Measurements from ENCODE around the gene MRPL10. TPM values are rescaled to one million over a fixed set of nuclear protein-coding genes. Genes with fewer than 3 reads are reported as not detected.

The MRPL10 gene
- total RNA-seq, 2 donors from 2014 or later, result 68.7 to 84.1 TPM

GRCh38 chr17:47829870-47830269, 1.5 kb downstream of the MRPL10 start:
- ATAC-seq (peak in 1 of 2 donors; percentile 14), DNase-seq (ENCODE audit: low spot score in 2 of 2) (no peak)
- H3K36me3 Mint-ChIP-seq, result peaks cover 14 to 15% of the 10 kb centered on the region in 2 donors
- H3K27ac Mint-ChIP-seq, result peak overlapping the region; percentile 66 to 89
- no peaks in the 10 kb centered on the region for H3K9me3 Mint-ChIP-seq

- H3K9me3 Mint-ChIP-seq, result no peaks in the 10 kb centered on the region
- ATAC-seq (no peak), DNase-seq (ENCODE audit: low spot score in 2 of 2) (no peak)
- H3K36me3 Mint-ChIP-seq, result peaks cover 5 to 8% of the 10 kb centered on the region in 2 donors
- peak overlapping the region in 1 of 2 donors; percentile 22 for H3K27ac Mint-ChIP-seq
Observed at GRCh38 chr17:47823519-47823918, 7.8 kb downstream of the MRPL10 start.

GRCh38 chr17:47822785-47823184, 8.6 kb downstream of the MRPL10 start:
- peak overlapping the region in 1 of 2 donors; percentile 93 for H3K27ac Mint-ChIP-seq
- DNase-seq (ENCODE audit: low spot score in 2 of 2) (no peak), ATAC-seq (no peak)
- H3K36me3 Mint-ChIP-seq, result peaks cover 0 to 8% of the 10 kb centered on the region in 2 donors
- H3K9me3 Mint-ChIP-seq, result no peaks in the 10 kb centered on the region

GRCh38 chr17:47821424-47822391, 9.6 kb downstream of the MRPL10 start, which contains the start of gene OSBPL7:
TSS of gene OSBPL7 (minus strand) at chr17:47821794. CDS start at chr17:47820278, 1,516 bp downstream.
- H3K36me3 Mint-ChIP-seq, result peaks cover 0 to 7% of the 10 kb centered on the region in 2 donors
- DNase-seq (ENCODE audit: low spot score in 2 of 2) (peak; percentile 67 to 86), ATAC-seq (peak; percentile 97 to 99)
- H3K27ac Mint-ChIP-seq, result peak within 1 kb of the TSS; percentile 86 to 93
- no peaks in the 10 kb centered on the region for H3K9me3 Mint-ChIP-seq

- DNase-seq (ENCODE audit: low spot score in 2 of 2) (no peak), ATAC-seq (peak in 1 of 2 donors; percentile 1)
- Mint-ChIP-seq H3K27ac (peak overlapping the region; percentile 86 to 93), H3K9me3 (no peaks in the 10 kb centered on the region), H3K36me3 (no peaks in the 10 kb centered on the region)
Observed at GRCh38 chr17:47821031-47821423, 10.3 kb downstream of the MRPL10 start.

- Mint-ChIP-seq H3K9me3 (no peaks in the 10 kb centered on the region), H3K36me3 (no peaks in the 10 kb centered on the region), H3K27ac (peak overlapping the region; percentile 82 to 93)
- DNase-seq (ENCODE audit: low spot score in 2 of 2) (no peak), ATAC-seq (no peak)
Observed at GRCh38 chr17:47820033-47820789, 11.1 kb downstream of the MRPL10 start.

- no peaks in the 10 kb centered on the region for H3K36me3 Mint-ChIP-seq
- ATAC-seq, result no peak
- no peaks in the 10 kb centered on the region for H3K9me3 Mint-ChIP-seq
- no peak for DNase-seq (ENCODE audit: low spot score in 2 of 2)
- no peak overlapping the region for H3K27ac Mint-ChIP-seq
Observed at GRCh38 chr17:47819475-47819874, 11.9 kb downstream of the MRPL10 start.

- H3K9me3 Mint-ChIP-seq, result no peaks in the 10 kb centered on the region
- no peak for ATAC-seq
- H3K36me3 Mint-ChIP-seq, result no peaks in the 10 kb centered on the region
- DNase-seq (ENCODE audit: low spot score in 2 of 2), result no peak
- no peak overlapping the region for H3K27ac Mint-ChIP-seq
Observed at GRCh38 chr17:47818002-47818695, 13.2 kb downstream of the MRPL10 start.

GRCh38 chr17:47816947-47817346, 14.4 kb downstream of the MRPL10 start:
- ATAC-seq, result no peak
- Mint-ChIP-seq H3K27ac (peak overlapping the region in 1 of 2 donors; percentile 22), H3K36me3 (no peaks in the 10 kb centered on the region), H3K9me3 (no peaks in the 10 kb centered on the region)
- no peak for DNase-seq (ENCODE audit: low spot score in 2 of 2)

- Mint-ChIP-seq H3K27ac (no peak overlapping the region), H3K9me3 (no peaks in the 10 kb centered on the region), H3K36me3 (no peaks in the 10 kb centered on the region)
- ATAC-seq, result no peak
- DNase-seq (ENCODE audit: low spot score in 2 of 2), result no peak
Observed at GRCh38 chr17:47816111-47816735, 15.1 kb downstream of the MRPL10 start.

GRCh38 chr17:47815106-47815918, 16.0 kb downstream of the MRPL10 start:
- H3K36me3 Mint-ChIP-seq, result peaks cover 0 to 4% of the 10 kb centered on the region in 2 donors
- ATAC-seq (no peak), DNase-seq (ENCODE audit: low spot score in 2 of 2) (no peak)
- H3K9me3 Mint-ChIP-seq, result no peaks in the 10 kb centered on the region
- peak overlapping the region; percentile 21 to 90 for H3K27ac Mint-ChIP-seq

GRCh38 chr17:47813512-47814031, 17.8 kb downstream of the MRPL10 start:
- Mint-ChIP-seq H3K27ac (no peak overlapping the region), H3K9me3 (no peaks in the 10 kb centered on the region), H3K36me3 (peaks cover 0 to 10% of the 10 kb centered on the region in 2 donors)
- DNase-seq (ENCODE audit: low spot score in 2 of 2) (no peak), ATAC-seq (no peak)

- DNase-seq (ENCODE audit: low spot score in 2 of 2) (no peak), ATAC-seq (no peak)
- Mint-ChIP-seq H3K27ac (peak overlapping the region in 1 of 2 donors; percentile 36), H3K9me3 (no peaks in the 10 kb centered on the region), H3K36me3 (peaks cover 0 to 10% of the 10 kb centered on the region in 2 donors)
Observed at GRCh38 chr17:47813077-47813476, 18.3 kb downstream of the MRPL10 start.

- peaks cover 0 to 10% of the 10 kb centered on the region in 2 donors for H3K36me3 Mint-ChIP-seq
- no peaks in the 10 kb centered on the region for H3K9me3 Mint-ChIP-seq
- DNase-seq (ENCODE audit: low spot score in 2 of 2), result peak in 1 of 2 donors; percentile 42
- no peak for ATAC-seq
- peak overlapping the region; percentile 18 to 36 for H3K27ac Mint-ChIP-seq
Observed at GRCh38 chr17:47812146-47812920, 19.0 kb downstream of the MRPL10 start.

Data from activated naive CD4-positive, alpha-beta T cell treated with anti-CD3 and anti-CD28 coated beads, Interleukin-2, amount 50 U/mL, for 72 hours (primary cell).